NB4 (cell line): Measurements from ENCODE around the gene NHLRC4.

ENCODE experiments used
- CTCF ChIP-seq: IDR thresholded peaks from one replicate; pipeline ENCODE4 v1.5.1; 2012; ENCODE audit warnings: low read depth, low read length
- MYC ChIP-seq: IDR thresholded peaks from 2 replicates; pipeline ENCODE4 v1.6.1; 2011; ENCODE audit warnings: low read depth, low read length
- POLR2A ChIP-seq: IDR thresholded peaks from 2 replicates; pipeline ENCODE4 v1.6.1; 2011; ENCODE audit warnings: mild to moderate bottlenecking; ENCODE audit not compliant: insufficient read length; ENCODE audit errors: extremely low read depth
- TF ChIP-seq, protein P1 (sequence below): IDR thresholded peaks from 2 replicates; pipeline ENCODE4 v1.6.1; 2011; ENCODE audit warnings: low read depth, low read length

GRCh38 chr16:554297-554621 is 12.5 kb upstream of the NHLRC4 start:
- TF ChIP-seq, protein P1, sequence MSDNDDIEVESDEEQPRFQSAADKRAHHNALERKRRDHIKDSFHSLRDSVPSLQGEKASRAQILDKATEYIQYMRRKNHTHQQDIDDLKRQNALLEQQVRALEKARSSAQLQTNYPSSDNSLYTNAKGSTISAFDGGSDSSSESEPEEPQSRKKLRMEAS: no peak
- TF ChIP-seq POLR2A (no peak), CTCF (no peak), MYC (no peak)
